Duodenal mucosa (tissue), 2 donors: ENCODE data around the gene BICD2.

Experiments used
- H3K27ac ChIP-seq: one replicate; pipeline ENCODE4 v1.7.0; 2013; ENCODE audit warnings: low read depth, low read length
- H3K27me3 ChIP-seq, 2 donors: one replicate each; pipeline ENCODE4 v1.7.0; 2013; ENCODE audit warnings: low read length in 2 of 2, control low read depth in 1 of 2; ENCODE audit not compliant: insufficient read depth in 2 of 2, control insufficient read depth in 1 of 2
- H3K36me3 ChIP-seq, 2 donors: one replicate each; pipeline ENCODE4 v1.7.0; 2013; ENCODE audit warnings: low read length in 2 of 2, control low read depth in 1 of 2; ENCODE audit not compliant: insufficient read depth in 2 of 2, control insufficient read depth in 1 of 2
- H3K4me1 ChIP-seq, 2 donors: one replicate each; pipeline ENCODE4 v1.7.0; 2013; ENCODE audit warnings: low read length in 2 of 2, control low read depth in 1 of 2; ENCODE audit not compliant: insufficient read depth in 2 of 2, control insufficient read depth in 1 of 2
- H3K4me3 ChIP-seq, 2 donors: one replicate each; pipeline ENCODE4 v1.7.0; 2013; ENCODE audit warnings: low read length in 2 of 2, low read depth in 1 of 2
- H3K9ac ChIP-seq, 2 donors: one replicate each; pipeline ENCODE4 v1.7.0; 2013; ENCODE audit warnings: low read length in 2 of 2, low read depth in 1 of 2
- H3K9me3 ChIP-seq, 2 donors: one replicate each; pipeline ENCODE4 v1.7.0; 2013; ENCODE audit warnings: low read length in 2 of 2, control low read depth in 1 of 2; ENCODE audit not compliant: control insufficient read depth in 1 of 2

Gene BICD2

GRCh38 chr9:92715488-92716231, 49.0 kb downstream of the BICD2 start:
- H3K36me3 ChIP-seq: peaks cover 35 to 63% of the 10 kb centered on the region in 2 donors
- no peak overlapping the region for H3K4me3 ChIP-seq
- no peaks in the 10 kb centered on the region for H3K27me3 ChIP-seq
- H3K9me3 ChIP-seq: no peaks in the 10 kb centered on the region
- no peak overlapping the region for H3K9ac ChIP-seq
- H3K4me1 ChIP-seq: peaks cover 6 to 7% of the 10 kb centered on the region in 2 donors
- H3K27ac ChIP-seq: no peak overlapping the region

DNA sequence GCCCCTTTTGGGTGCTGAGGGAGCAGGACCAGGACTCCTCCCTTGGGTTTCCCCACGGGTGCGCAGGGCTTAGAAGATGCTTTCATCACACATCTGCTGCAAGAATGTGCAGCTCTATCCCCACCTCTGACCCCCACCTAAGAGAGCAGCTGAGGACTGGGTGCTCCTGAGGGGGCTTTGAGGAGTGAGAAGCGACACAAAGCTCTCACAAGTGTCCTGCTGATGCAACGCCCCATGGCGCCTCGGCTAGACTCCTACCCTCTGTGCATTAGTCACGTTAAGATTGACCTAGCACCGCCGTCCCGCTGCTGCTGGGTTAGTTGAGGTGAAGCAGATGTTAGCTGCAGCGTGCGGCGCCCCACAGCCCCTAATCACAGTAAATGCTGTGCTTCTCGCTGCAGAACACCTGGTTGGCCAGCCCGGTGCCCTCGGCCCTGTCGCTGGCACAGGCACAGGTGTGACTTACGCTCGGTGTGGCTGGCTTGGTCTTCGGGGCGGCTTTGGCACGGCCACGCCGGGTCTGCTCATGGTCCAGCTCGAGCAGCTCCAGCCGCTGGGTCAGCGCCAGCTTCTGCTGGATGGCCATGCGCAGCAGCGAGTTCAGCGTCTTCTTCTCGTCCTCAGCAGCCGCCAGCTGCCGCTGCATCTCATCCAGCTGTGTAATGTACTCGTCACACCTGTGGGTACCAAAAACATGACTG, 49.7 kb downstream of the BICD2 start:
- H3K9ac ChIP-seq: no peak overlapping the region
- H3K4me1 ChIP-seq: peaks cover 5 to 6% of the 10 kb centered on the region in 2 donors
- peaks cover 31 to 62% of the 10 kb centered on the region in 2 donors for H3K36me3 ChIP-seq
- no peak overlapping the region for H3K27ac ChIP-seq
- H3K9me3 ChIP-seq: no peaks in the 10 kb centered on the region
- H3K4me3 ChIP-seq: no peak overlapping the region
- no peaks in the 10 kb centered on the region for H3K27me3 ChIP-seq

DNA sequence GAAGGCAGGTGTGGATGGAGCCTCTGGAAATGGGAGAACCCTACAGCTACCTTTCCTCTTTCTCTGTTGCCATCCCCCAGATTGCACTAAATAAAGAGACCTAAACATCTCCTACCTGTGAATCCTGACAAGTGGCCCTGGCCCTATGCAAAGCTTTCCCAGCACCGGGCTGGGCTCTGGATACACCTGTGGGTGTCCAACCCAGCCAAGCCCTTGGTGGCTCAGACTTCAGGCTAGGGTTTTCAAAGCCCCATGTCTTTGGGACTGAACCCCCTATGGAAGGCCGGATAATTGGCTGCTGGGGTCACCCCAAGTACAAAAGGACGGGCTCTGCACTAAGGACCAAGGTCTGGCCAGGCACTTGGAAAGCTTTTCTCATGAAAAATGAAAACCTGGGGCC, 50.6 kb downstream of the BICD2 start:
- Histone ChIP-seq H3K27ac (no peak overlapping the region), H3K4me3 (no peak overlapping the region), H3K4me1 (peaks cover 5 to 6% of the 10 kb centered on the region in 2 donors), H3K9me3 (no peaks in the 10 kb centered on the region), H3K9ac (no peak overlapping the region), H3K27me3 (no peaks in the 10 kb centered on the region), H3K36me3 (peaks cover 33 to 58% of the 10 kb centered on the region in 2 donors)

DNA sequence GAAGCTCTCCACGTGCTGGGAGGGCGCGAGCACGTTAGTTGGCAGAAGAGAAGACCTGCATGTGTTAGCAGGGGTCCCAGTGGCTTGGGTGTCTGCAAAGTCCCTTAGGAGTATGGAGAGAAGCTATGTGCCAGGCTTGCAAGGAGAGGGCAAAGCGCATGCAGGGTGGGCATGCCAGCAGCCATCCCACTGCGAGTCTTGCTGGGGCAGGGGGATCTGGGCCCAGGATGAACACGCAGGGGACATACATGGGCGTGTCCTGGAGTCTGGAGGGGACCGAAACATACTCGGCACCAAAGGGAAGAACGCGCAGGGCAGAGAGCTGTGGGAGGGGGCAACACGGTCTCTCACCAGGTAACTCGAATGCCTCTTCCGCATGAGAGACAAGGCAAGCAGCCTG, 51.1 kb downstream of the BICD2 start:
- Histone ChIP-seq H3K36me3 (peaks cover 32 to 53% of the 10 kb centered on the region in 2 donors), H3K27ac (no peak overlapping the region), H3K4me1 (peaks cover 5 to 6% of the 10 kb centered on the region in 2 donors), H3K9me3 (no peaks in the 10 kb centered on the region), H3K4me3 (no peak overlapping the region), H3K27me3 (no peaks in the 10 kb centered on the region), H3K9ac (no peak overlapping the region)

GRCh38 chr9:92712767-92713166, 51.9 kb downstream of the BICD2 start:
- Histone ChIP-seq H3K9ac (no peak overlapping the region), H3K27ac (no peak overlapping the region), H3K9me3 (no peaks in the 10 kb centered on the region), H3K4me1 (peaks cover 5 to 6% of the 10 kb centered on the region in 2 donors), H3K27me3 (no peaks in the 10 kb centered on the region), H3K4me3 (no peak overlapping the region), H3K36me3 (peaks cover 27 to 47% of the 10 kb centered on the region in 2 donors)

DNA sequence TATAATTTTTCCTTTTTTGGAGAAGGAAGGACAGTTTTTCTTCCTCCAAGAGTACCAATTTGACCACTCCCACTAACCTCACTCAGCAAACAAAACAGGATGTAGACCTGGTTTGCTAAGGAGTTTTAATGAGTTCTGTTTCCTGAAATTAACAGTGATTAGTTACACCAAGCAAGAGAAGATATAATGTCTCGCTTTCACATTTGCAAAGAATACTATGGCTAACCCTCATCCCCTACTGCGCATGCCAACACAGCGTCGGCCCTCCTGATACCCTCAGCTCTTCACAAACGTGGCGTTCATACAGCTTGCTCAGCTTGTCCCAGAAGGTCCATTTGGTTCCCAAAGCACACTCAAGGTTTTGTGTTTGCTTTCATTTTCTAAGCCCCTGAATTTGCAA, 52.8 kb downstream of the BICD2 start:
- Histone ChIP-seq H3K9me3 (no peaks in the 10 kb centered on the region), H3K36me3 (peaks cover 22 to 41% of the 10 kb centered on the region in 2 donors), H3K4me3 (peak overlapping the region in 1 of 2 donors; percentile 8)

DNA sequence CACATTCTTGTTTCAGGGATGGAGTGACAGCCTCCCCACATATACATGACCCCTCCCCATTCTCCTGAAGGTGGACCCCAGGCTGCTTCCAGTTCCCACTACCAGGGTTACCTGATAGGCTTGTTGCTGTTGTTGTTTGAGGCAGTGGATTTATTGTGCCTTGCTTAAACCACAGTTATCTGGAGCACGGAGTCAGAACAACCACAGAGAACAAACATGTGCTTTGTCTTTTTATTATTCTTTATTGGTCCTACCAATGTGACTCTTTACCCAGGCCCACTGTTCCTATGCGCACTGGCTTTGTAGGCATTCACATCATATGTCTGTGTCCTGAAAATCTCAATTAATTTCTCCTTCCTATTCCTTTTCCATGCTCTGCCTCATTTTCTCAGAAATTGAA, 53.5 kb downstream of the BICD2 start:
- Histone ChIP-seq H3K4me3 (no peak overlapping the region), H3K27ac (no peak overlapping the region), H3K36me3 (peaks cover 22 to 41% of the 10 kb centered on the region in 2 donors), H3K4me1 (peaks cover 5 to 6% of the 10 kb centered on the region in 2 donors), H3K9me3 (no peaks in the 10 kb centered on the region), H3K9ac (no peak overlapping the region), H3K27me3 (no peaks in the 10 kb centered on the region)

More for the DNA sequence above, 52.8 kb downstream of the BICD2 start:
- Histone ChIP-seq H3K27ac (no peak overlapping the region), H3K4me1 (peaks cover 5 to 6% of the 10 kb centered on the region in 2 donors), H3K9ac (no peak overlapping the region), H3K27me3 (no peaks in the 10 kb centered on the region)

GRCh38 chr9:92710368-92710767, 54.3 kb downstream of the BICD2 start:
- Histone ChIP-seq H3K4me3 (no peak overlapping the region), H3K9me3 (no peaks in the 10 kb centered on the region), H3K9ac (no peak overlapping the region), H3K36me3 (peaks cover 22 to 36% of the 10 kb centered on the region in 2 donors), H3K27ac (no peak overlapping the region), H3K27me3 (no peaks in the 10 kb centered on the region), H3K4me1 (peaks cover 5 to 6% of the 10 kb centered on the region in 2 donors)

GRCh38 chr9:92709954-92710353, 54.7 kb downstream of the BICD2 start:
- H3K9me3 ChIP-seq: no peaks in the 10 kb centered on the region

GRCh38 chr9:92709240-92709639, 55.4 kb downstream of the BICD2 start:
- Histone ChIP-seq H3K4me1 (peaks cover 5 to 6% of the 10 kb centered on the region in 2 donors), H3K4me3 (no peak overlapping the region), H3K36me3 (peaks cover 14 to 25% of the 10 kb centered on the region in 2 donors), H3K27ac (no peak overlapping the region), H3K9me3 (no peaks in the 10 kb centered on the region), H3K27me3 (no peaks in the 10 kb centered on the region), H3K9ac (no peak overlapping the region)

More at GRCh38 chr9:92709954-92710353, 54.7 kb downstream of the BICD2 start:
- H3K36me3 ChIP-seq: peaks cover 21 to 32% of the 10 kb centered on the region in 2 donors
- peaks cover 5 to 6% of the 10 kb centered on the region in 2 donors for H3K4me1 ChIP-seq
- no peak overlapping the region for H3K27ac ChIP-seq
- no peak overlapping the region for H3K4me3 ChIP-seq
- H3K27me3 ChIP-seq: no peaks in the 10 kb centered on the region
- H3K9ac ChIP-seq: no peak overlapping the region
